HG03066 (cell line): ENCODE data around the gene AGO4.
"Not testable (repeated sequence)": the region's sequence is repeated elsewhere in the genome, so short reads cannot be mapped to it uniquely, and the experiment has no call there.

ENCODE experiments used
- ATAC-seq: cut with Tn5 transposase; IDR thresholded peaks from one replicate; pipeline ENCODE4 v1.9.1; 2021; ENCODE audit warnings: low read depth; ENCODE audit not compliant: unreplicated experiment

The AGO4 gene

GRCh38 chr1:35807614-35808449 lies at the start of gene AGO4:
Gene AGO4, plus strand, starts transcription at chr1:35808016. Its CDS starts 401 bp downstream, at chr1:35808417.
- no peak for ATAC-seq

GRCh38 chr1:35762141-35762540 lies 45.7 kb upstream of the AGO4 start:
- no peak for ATAC-seq

GRCh38 chr1:35763201-35763600 lies 44.6 kb upstream of the AGO4 start:
- no peak for ATAC-seq

- no peak for ATAC-seq
Measured at GRCh38 chr1:35764283-35764682, 43.5 kb upstream of the AGO4 start.

GRCh38 chr1:35768350-35769187 lies 39.2 kb upstream of the AGO4 start:
- no peak for ATAC-seq

- ATAC-seq, result peak; percentile 84
Measured at GRCh38 chr1:35769188-35769758, 38.5 kb upstream of the AGO4 start.

GRCh38 chr1:35773711-35774110 lies 34.1 kb upstream of the AGO4 start:
- ATAC-seq, result no peak

GRCh38 chr1:35776172-35776571 lies 31.6 kb upstream of the AGO4 start:
- not testable (repeated sequence) for ATAC-seq

- ATAC-seq, result no peak
Measured at GRCh38 chr1:35777109-35777508, 30.7 kb upstream of the AGO4 start.

- no peak for ATAC-seq
Measured at GRCh38 chr1:35783055-35783583, 24.7 kb upstream of the AGO4 start.

GRCh38 chr1:35784364-35784763 lies 23.5 kb upstream of the AGO4 start:
- ATAC-seq, result not testable (repeated sequence)

GRCh38 chr1:35788139-35788538 lies 19.7 kb upstream of the AGO4 start:
- ATAC-seq, result no peak

GRCh38 chr1:35790670-35791069 lies 17.1 kb upstream of the AGO4 start:
- no peak for ATAC-seq

GRCh38 chr1:35795295-35795694 lies 12.5 kb upstream of the AGO4 start:
- ATAC-seq, result no peak

GRCh38 chr1:35797380-35797779 lies 10.4 kb upstream of the AGO4 start:
- ATAC-seq, result no peak

- ATAC-seq, result not testable (repeated sequence)
Measured at GRCh38 chr1:35798019-35798418, 9.8 kb upstream of the AGO4 start.

GRCh38 chr1:35800167-35800887 lies 7.5 kb upstream of the AGO4 start:
- not testable (repeated sequence) for ATAC-seq

- ATAC-seq, result no peak
Measured at GRCh38 chr1:35808450-35809113, 766 bp downstream of the AGO4 start.

- ATAC-seq, result no peak
Measured at GRCh38 chr1:35809114-35810095, 1.6 kb downstream of the AGO4 start.
